Epithelial cell of esophagus (primary cell): ENCODE measurements around the gene CERK.

Experiments used
- DNase-seq: peaks from one replicate; pipeline ENCODE4 v3.0.0; 2010; ENCODE audit warnings: low read depth
- H3K4me3 ChIP-seq: 2 replicates; pipeline ENCODE4 v1.5.1; 2011; ENCODE audit warnings: mild to moderate bottlenecking, low read length, control low read depth
- CTCF ChIP-seq: IDR thresholded peaks from 2 replicates; pipeline ENCODE4 v1.5.1; 2011; ENCODE audit warnings: low read depth, mild to moderate bottlenecking, low read length, control low read depth, inconsistent platforms; ENCODE audit not compliant: insufficient read depth; ENCODE audit errors: missing control alignments

Gene CERK

GRCh38 chr22:46693634-46694415, 44.2 kb downstream of the CERK start:
- no peak overlapping the region for H3K4me3 ChIP-seq
- no peak for TF ChIP-seq CTCF
- DNase-seq: no peak

- H3K4me3 ChIP-seq: no peak overlapping the region
- no peak for TF ChIP-seq CTCF
- DNase-seq: no peak
Measured at GRCh38 chr22:46691571-46691970, 46.5 kb downstream of the CERK start.

GRCh38 chr22:46690146-46690545, 47.9 kb downstream of the CERK start:
- DNase-seq: no peak
- H3K4me3 ChIP-seq: no peak overlapping the region
- no peak for TF ChIP-seq CTCF

DNA sequence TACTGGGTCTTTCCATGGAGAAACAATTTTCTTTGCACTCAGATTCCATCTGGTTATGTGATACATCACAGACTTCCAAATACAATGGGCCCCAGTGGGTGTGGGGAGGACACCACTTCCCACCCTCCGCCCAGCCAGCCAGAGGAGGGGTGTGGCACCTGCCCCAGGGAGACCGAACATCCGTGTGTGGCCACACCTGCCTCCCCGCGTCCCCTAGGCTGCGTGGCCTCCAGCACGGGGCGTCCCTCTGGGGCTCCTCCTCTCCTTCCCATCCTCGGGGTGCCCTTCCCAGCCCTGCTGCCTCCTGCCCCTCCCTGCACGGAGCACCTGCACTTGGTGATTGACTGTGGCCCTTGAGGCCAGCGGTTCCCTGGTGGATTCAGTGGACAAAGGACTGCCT, 49.1 kb downstream of the CERK start:
- no peak for TF ChIP-seq CTCF
- H3K4me3 ChIP-seq: no peak overlapping the region
- no peak for DNase-seq

- DNase-seq: no peak
- no peak for TF ChIP-seq CTCF
- H3K4me3 ChIP-seq: no peak overlapping the region
Measured at GRCh38 chr22:46687460-46687859, 50.6 kb downstream of the CERK start.

DNA sequence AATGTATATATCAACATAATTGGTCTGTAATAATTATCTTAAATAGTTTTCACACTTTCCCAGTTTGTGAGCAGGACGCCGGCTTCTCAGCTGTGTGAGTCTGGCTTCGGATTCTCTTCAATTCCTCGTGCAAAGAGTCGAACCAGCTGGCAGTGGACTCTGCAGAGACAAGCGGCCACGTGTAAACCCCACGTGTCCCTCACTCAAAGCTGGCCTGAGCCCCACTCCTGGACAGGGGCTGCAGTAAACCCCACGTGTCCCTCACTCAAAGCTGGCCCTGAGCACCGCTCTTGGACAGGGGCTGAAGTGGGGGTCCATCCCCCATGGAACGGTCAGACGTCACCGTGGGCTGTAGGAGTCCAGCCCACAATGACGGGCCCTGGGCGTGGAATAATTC, 51.0 kb downstream of the CERK start:
- H3K4me3 ChIP-seq: no peak overlapping the region
- no peak for TF ChIP-seq CTCF

More for the DNA sequence above, 51.0 kb downstream of the CERK start:
- no peak for DNase-seq
